IPS DF 19.7 (cell line): Measurements from ENCODE around the gene PI16.

Experiments used
- DNase-seq: peaks from one replicate; pipeline ENCODE4 v3.0.0-alpha.2; 2013; ENCODE audit warnings: low read depth, low spot score

The PI16 gene, protein sequence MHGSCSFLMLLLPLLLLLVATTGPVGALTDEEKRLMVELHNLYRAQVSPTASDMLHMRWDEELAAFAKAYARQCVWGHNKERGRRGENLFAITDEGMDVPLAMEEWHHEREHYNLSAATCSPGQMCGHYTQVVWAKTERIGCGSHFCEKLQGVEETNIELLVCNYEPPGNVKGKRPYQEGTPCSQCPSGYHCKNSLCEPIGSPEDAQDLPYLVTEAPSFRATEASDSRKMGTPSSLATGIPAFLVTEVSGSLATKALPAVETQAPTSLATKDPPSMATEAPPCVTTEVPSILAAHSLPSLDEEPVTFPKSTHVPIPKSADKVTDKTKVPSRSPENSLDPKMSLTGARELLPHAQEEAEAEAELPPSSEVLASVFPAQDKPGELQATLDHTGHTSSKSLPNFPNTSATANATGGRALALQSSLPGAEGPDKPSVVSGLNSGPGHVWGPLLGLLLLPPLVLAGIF

DNA sequence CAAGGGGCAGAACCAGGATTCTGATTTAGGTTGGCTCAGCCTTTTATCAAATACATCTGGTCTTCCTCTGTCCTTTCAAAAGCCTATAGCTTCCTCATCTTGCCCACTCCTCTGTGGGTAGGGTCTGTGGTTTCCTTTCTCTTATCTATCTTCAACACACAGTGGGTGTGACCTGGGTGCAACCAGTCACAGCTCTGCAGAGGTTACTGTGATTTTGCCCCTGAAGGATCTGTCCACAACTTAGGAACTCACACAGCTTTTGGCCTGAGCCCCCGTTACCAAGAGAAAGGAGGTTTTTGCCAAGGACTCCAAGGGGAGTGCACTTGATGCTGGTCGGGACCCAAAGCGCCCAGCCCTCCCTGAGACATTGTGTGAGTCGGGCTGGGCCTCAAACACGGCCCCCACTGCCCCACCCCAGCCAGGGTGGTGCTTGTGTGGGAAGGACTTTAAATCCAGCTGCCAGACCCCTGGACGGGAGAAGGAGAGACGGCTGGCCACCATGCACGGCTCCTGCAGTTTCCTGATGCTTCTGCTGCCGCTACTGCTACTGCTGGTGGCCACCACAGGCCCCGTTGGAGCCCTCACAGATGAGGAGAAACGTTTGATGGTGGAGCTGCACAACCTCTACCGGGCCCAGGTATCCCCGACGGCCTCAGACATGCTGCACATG lies at the start of gene PI16:
Gene PI16 (plus strand): TSS at position 477 of the 670 bp plus-strand sequence. CDS start 23 bp downstream, at position 500.
- DNase-seq, result no peak

- no peak for DNase-seq
Measured at GRCh38 chr6:36904851-36905393, 49.6 kb upstream of the PI16 start.

GRCh38 chr6:36906539-36907325 lies 47.8 kb upstream of the PI16 start:
- no peak for DNase-seq

- no peak for DNase-seq
Measured at GRCh38 chr6:36907781-36908180, 46.8 kb upstream of the PI16 start.

GRCh38 chr6:36908747-36909146 lies 45.8 kb upstream of the PI16 start:
- no peak for DNase-seq

DNA sequence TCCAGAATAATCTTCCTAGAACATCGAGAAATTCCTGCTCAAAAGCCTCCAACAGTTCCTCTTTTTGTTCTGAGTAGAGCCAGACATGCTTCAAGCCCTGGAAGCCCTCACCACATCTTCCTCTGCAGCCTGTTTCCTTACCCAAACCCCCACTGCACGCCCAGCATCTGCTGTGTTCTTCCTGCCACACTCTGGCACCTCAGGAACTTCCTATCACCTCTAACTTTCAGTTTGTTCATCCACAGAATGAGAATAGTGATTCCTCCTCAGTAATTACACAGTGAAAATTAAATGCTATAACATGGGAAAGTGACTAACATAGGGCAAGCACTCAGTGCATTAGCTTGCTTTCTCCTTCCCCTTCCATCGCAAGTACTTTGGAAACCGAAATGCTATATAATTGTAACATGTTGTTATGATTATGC lies 42.5 kb upstream of the PI16 start:
- DNase-seq, result no peak

GRCh38 chr6:36912586-36912985 lies 42.0 kb upstream of the PI16 start:
- DNase-seq, result no peak

GRCh38 chr6:36913082-36913481 lies 41.5 kb upstream of the PI16 start:
- no peak for DNase-seq

DNA sequence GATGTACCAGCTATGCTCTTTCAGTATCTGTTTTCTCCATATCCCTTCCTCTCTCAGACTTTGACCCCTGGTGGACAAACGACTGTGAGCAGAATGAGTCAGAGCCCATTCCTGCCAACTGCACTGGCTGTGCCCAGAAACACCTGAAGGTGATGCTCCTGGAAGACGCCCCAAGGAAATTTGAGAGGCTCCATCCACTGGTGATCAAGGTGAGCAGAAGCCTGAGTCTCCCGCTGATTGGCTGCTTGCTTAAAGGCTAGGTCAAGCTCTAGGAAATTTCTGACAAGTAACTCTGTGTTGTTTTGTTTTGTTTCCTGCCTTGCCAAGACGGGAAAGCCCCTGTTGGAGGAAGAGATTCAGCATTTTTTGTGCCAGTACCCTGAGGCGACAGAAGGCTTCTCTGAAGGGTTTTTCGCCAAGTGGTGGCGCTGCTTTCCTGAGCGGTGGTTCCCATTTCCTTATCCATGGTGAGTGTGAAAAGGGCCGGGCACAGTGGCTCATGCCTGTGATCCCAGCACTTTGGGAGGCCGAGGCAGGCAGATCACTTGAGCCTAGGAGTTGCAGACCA lies 40.2 kb upstream of the PI16 start:
- DNase-seq, result peak; percentile 48

- no peak for DNase-seq
Measured at GRCh38 chr6:36915599-36915998, 38.9 kb upstream of the PI16 start.

DNA sequence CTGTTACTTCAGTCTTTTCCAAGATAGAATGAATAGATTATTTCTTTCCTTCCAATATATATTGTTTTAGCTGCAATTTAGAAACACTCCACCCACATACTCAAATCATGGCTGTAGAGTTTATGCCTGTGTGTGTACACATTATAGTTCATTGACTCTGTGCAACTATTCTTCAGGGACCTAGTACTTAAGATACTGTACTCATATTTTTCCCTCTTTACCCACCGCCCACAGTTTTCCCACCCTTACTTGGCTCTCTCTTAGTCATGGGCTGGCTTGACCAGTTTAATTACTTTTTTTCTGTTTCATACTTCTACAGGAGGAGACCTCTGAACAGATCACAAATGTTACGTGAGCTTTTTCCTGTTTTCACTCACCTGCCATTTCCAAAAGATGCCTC lies 38.4 kb upstream of the PI16 start:
- no peak for DNase-seq

GRCh38 chr6:36917541-36918193 lies 36.9 kb upstream of the PI16 start:
- DNase-seq, result no peak

GRCh38 chr6:36920049-36920448 lies 34.5 kb upstream of the PI16 start:
- no peak for DNase-seq

GRCh38 chr6:36920546-36920945 lies 34.0 kb upstream of the PI16 start:
- DNase-seq, result no peak

DNA sequence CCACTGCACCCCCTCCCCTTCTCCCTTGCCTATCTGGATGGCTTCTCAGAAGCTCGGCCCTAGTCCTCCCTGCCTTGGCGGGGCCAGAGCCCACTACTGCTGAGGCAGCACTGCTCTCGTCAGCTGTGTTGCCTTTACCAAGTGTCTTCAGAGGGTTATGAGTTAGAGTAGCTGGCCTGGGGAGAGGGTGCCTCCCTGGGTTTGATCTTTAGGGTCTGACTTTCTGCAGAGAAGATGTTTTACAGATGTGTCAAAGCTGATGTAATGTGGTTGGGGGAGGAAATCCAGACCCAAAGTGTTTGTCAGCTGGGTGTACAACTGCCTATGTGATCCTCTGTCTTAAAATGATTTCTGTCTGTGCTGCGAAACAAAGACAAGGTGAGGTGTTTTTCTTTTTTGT lies 30.4 kb upstream of the PI16 start:
- DNase-seq, result no peak

- no peak for DNase-seq
Measured at GRCh38 chr6:36924778-36925374, 29.7 kb upstream of the PI16 start.

DNA sequence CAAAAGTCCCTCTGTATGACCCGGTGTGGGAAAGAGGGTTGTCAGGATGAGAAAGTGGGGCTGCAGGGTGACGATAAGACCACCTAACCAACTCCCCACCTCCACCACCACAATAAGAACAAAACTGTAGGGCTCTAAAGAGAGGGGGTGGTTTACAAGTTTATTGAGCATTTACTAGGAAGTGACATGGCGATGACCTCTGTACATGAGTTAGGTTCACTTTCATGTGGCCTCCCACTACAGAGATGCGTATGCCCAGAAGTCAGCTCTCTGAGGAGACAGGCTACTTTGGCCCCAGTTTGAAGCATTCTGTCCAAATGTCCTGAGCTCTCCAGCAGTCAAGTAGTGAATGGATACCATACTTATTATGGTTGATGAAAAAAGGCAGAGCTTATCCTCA lies 28.7 kb upstream of the PI16 start:
- no peak for DNase-seq

DNA sequence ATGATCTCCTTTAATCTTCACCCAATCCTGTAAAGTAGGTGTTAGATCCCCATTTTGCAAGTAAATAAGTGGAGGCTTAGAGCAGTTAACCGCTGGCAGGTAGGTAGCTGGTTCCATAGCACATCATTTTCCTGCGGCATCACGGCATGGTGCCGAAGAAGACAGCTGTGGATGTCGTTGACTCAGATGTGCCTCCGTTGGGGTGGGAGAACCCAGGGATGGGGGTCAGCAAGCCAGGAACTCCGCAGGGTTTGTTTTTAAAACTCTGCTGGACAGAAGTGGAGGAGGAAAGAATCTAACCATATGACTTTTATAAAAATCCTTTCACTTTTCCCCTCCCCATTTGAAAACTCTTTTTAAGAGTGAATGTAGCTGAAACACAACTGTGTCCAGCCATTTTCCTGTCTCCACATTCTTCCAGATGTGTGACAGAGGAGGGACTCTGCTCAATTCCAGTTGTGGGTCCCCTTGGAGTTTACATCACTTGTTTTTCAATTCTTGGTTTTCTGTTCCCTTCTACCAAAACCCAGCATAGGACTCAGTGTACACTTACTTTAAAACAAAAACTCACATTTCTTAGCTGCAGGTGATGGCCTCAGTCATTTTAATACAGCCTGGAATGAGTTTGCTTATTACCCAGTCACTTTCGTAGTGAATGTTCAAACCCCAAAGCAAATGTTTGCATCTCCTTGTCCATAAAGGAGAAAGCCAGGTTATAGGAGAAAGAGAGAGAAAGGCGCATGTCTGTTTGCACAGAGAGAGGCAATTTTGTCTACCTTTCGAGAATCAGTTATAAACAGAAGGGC lies 27.6 kb upstream of the PI16 start:
- DNase-seq, result no peak

GRCh38 chr6:36927691-36928546 lies 26.6 kb upstream of the PI16 start:
- DNase-seq, result no peak
